HepG2 (cell line): ENCODE measurements around the gene ERH. TPM values are rescaled to one million over a fixed set of nuclear protein-coding genes. Genes with fewer than 3 reads are reported as not detected.
A peak's percentile ranks its signal among the peaks of the same experiment; 100 is the strongest.

Experiments
- CENPT ChIP-seq: sonication (generic); formaldehyde crosslinking; IDR thresholded peaks from 2 replicates; pipeline ENCODE4 v1.8.0; 2022; ENCODE audit warnings: low read depth, mild to moderate bottlenecking, moderate library complexity, missing genetic modification reagents
- FIP1L1 ChIP-seq: fragments of 200-400 bp; formaldehyde crosslinking; IDR thresholded peaks from 2 replicates; pipeline ENCODE4 v1.6.1; 2018; ENCODE audit warnings: low read depth, mild to moderate bottlenecking, low read length, moderate library complexity, borderline replicate concordance; ENCODE audit not compliant: insufficient read depth
- HES4 ChIP-seq: sonication (generic); formaldehyde crosslinking; IDR thresholded peaks from 2 replicates; pipeline ENCODE4 v1.9.0; 2021; ENCODE audit warnings: mild to moderate bottlenecking, missing genetic modification reagents, borderline replicate concordance
- HMG20A ChIP-seq: IDR thresholded peaks from 2 replicates; pipeline ENCODE4 v1.6.1; 2016; ENCODE audit warnings: borderline replicate concordance
- JARID2 ChIP-seq: sonication (generic); formaldehyde crosslinking; IDR thresholded peaks from 2 replicates; pipeline ENCODE4 v1.8.1; 2023; ENCODE audit warnings: missing genetic modification reagents, inconsistent platforms; ENCODE audit not compliant: insufficient replicate concordance
- JUNB ChIP-seq: sonication (generic); formaldehyde crosslinking; IDR thresholded peaks from 2 replicates; pipeline ENCODE4 v1.8.0; 2022; ENCODE audit warnings: missing genetic modification reagents, mild to moderate bottlenecking, borderline replicate concordance
- MBNL3 ChIP-seq: fragments of 250-450 bp; sonication (Bioruptor Pico); conservative IDR thresholded peaks from 2 replicates; pipeline ENCODE4 v1.8.0; 2022; ENCODE audit warnings: mild to moderate bottlenecking, inconsistent platforms
- NRL ChIP-seq: sonication (generic); formaldehyde crosslinking; IDR thresholded peaks from 2 replicates; pipeline ENCODE4 v1.5.0; 2020; ENCODE audit warnings: missing genetic modification reagents, mild to moderate bottlenecking, moderate library complexity, borderline replicate concordance
- PRMT3 ChIP-seq: sonication (generic); formaldehyde crosslinking; IDR thresholded peaks from 2 replicates; pipeline ENCODE4 v1.8.1; 2022; ENCODE audit warnings: low read depth, mild to moderate bottlenecking, moderate library complexity, missing genetic modification reagents, borderline replicate concordance
- RARA ChIP-seq: IDR thresholded peaks from 2 replicates; pipeline ENCODE4 v1.6.1; 2016; ENCODE audit warnings: missing genetic modification reagents, missing compliant biosample characterization
- SKI ChIP-seq: fragments of 450-650 bp; IDR thresholded peaks from one replicate; pipeline ENCODE4 v1.6.1; 2018; ENCODE audit warnings: mild to moderate bottlenecking; ENCODE audit not compliant: partially characterized antibody
- SMAD3 ChIP-seq: sonication (generic); formaldehyde crosslinking; IDR thresholded peaks from 2 replicates; pipeline ENCODE4 v1.4.0; 2020; ENCODE audit warnings: missing genetic modification reagents
- SRSF4 ChIP-seq: fragments of 200-400 bp; formaldehyde crosslinking; IDR thresholded peaks from one replicate; pipeline ENCODE4 v1.6.1; 2018; ENCODE audit warnings: mild to moderate bottlenecking, low read depth, low read length, moderate library complexity; ENCODE audit not compliant: poor library complexity, severe bottlenecking
- STAG1 ChIP-seq: sonication (generic); formaldehyde crosslinking; IDR thresholded peaks from 2 replicates; pipeline ENCODE4 v1.4.0; 2020; ENCODE audit warnings: missing genetic modification reagents
- TMF1 ChIP-seq: sonication (generic); formaldehyde crosslinking; IDR thresholded peaks from 2 replicates; pipeline ENCODE4 v1.8.1; 2022; ENCODE audit warnings: low read depth, missing genetic modification reagents
- TOPORS ChIP-seq: sonication (generic); formaldehyde crosslinking; IDR thresholded peaks from 2 replicates; pipeline ENCODE4 v1.8.0; 2023; ENCODE audit warnings: mild to moderate bottlenecking, missing genetic modification reagents
- YEATS4 ChIP-seq: sonication (generic); formaldehyde crosslinking; IDR thresholded peaks from 2 replicates; pipeline ENCODE4 v1.4.0; 2020; ENCODE audit warnings: missing genetic modification reagents, borderline replicate concordance
- ZFP62 ChIP-seq: sonication (generic); formaldehyde crosslinking; IDR thresholded peaks from 2 replicates; pipeline ENCODE4 v1.4.0; 2020; ENCODE audit warnings: missing genetic modification reagents
- ZNF256 ChIP-seq: sonication (generic); formaldehyde crosslinking; conservative IDR thresholded peaks from 2 replicates; pipeline ENCODE4 v1.4.0; 2020; ENCODE audit warnings: missing genetic modification reagents
- ZNF33A ChIP-seq: sonication (generic); formaldehyde crosslinking; IDR thresholded peaks from 2 replicates; pipeline ENCODE4 v1.5.1; 2020; ENCODE audit warnings: missing genetic modification reagents, mild to moderate bottlenecking, moderate library complexity, borderline replicate concordance
- ZNF644 ChIP-seq: IDR thresholded peaks from 2 replicates; pipeline ENCODE4 v1.6.1; 2016; ENCODE audit warnings: low read depth
- ZNF672 ChIP-seq: sonication (generic); formaldehyde crosslinking; IDR thresholded peaks from 2 replicates; pipeline ENCODE4 v1.8.1; 2022; ENCODE audit warnings: missing genetic modification reagents
- ZNF713 ChIP-seq: sonication (generic); formaldehyde crosslinking; IDR thresholded peaks from 2 replicates; pipeline ENCODE4 v1.4.0; 2020; ENCODE audit warnings: mild to moderate bottlenecking, missing genetic modification reagents
- ZNF792 ChIP-seq: IDR thresholded peaks from 2 replicates; pipeline ENCODE4 v1.6.1; 2016
- polyA plus RNA-seq, 8 experiments: library from polyadenylated mRNA; depleted of rRNA in 3 of 8; stranded (reverse) in 7 of 8; unstranded in 1 of 8; fragments of >200 nt; fragmentation: Illumina TruSeq in 4 of 8; extraction: Trizol in 4 of 8; gene quantifications; 2 replicates each; pipeline versions ENCODE4 v1.2.1 to v1.2.3, GENCODE V29; 2011 to 2016; ENCODE audit warnings: low read depth in 4 of 8, missing spikeins in 1 of 8, mixed read lengths in 1 of 8; ENCODE audit not compliant: insufficient read depth in 1 of 8
- total RNA-seq, 5 experiments: library from RNA; depleted of rRNA; stranded (reverse); fragments of >200 nt; fragmentation: Illumina TruSeq; extraction: Trizol; gene quantifications; 2 replicates each; pipeline ENCODE4 v1.2.3, GENCODE V29; 2016; ENCODE audit warnings: low read depth in 1 of 5
- TF ChIP-seq, protein P1 (sequence below): sonication (generic); formaldehyde crosslinking; IDR thresholded peaks from 2 replicates; pipeline ENCODE4 v1.8.0; 2023; ENCODE audit warnings: mild to moderate bottlenecking, missing genetic modification reagents
- TF ChIP-seq, protein P2 (sequence below), 2 experiments: sonication (generic) in 1 of 2; formaldehyde crosslinking in 1 of 2; IDR thresholded peaks; 2 replicates each; pipeline versions ENCODE4 v1.4.0 to v1.6.1; 2018 to 2020; ENCODE audit warnings: missing genetic modification reagents in 2 of 2, borderline replicate concordance in 1 of 2, low read depth in 1 of 2, mild to moderate bottlenecking in 1 of 2, missing biosample characterization in 1 of 2
- TF ChIP-seq, protein P3 (sequence below): sonication (generic); formaldehyde crosslinking; IDR thresholded peaks from 2 replicates; pipeline ENCODE4 v1.8.0; 2022; ENCODE audit warnings: missing genetic modification reagents, mild to moderate bottlenecking, moderate library complexity, borderline replicate concordance

The ERH gene
- total and polyA plus RNA-seq, 2 of the 13 experiments (the other 11 are each of a cell fraction or from before 2014, with no cell fraction given): 105 to 341 TPM

DNA sequence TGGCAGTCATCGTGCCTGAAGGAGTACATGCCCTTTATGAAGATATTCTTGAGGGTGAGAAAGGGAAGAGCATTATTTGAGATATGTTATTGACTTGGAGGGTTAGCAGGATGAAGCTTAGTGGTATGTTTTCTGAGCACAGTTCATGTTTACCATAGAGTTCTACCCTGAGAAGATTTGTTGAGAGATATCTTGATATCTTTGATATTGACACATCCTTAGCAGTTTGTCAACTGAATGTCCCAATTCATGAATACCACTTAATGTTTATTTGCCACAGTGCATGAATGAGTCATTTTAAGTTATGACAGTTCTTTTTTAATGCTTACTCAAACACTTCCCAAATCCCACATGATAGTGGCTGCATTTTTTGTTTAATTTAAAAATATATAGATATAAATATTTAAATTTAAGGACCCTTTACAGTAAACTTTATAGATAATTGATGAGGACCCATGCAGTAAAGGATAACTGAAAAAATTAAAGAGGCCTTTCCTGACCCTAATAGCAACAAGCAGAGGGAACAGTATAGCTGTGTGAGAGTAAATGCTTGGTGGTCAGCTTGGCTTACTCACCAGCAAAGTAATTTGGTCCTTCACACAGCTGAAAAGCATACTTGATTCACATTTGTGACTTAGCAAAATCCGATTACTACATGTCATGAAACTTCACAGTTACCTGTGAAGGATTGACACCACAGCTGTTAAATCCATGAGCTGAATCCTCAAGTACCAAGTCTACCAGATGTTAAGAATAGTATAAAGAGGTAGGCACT is 26.2 kb upstream of the ERH start (continued):
- TF ChIP-seq SMAD3 (CRISPR knock-in tag) (no peak), MBNL3 (no peak), ZNF713 (no peak), HMG20A (CRISPR knock-in tag) (peak; percentile 33; the same call in 1 of the 2 replicates), SRSF4 (no peak), HES4 (CRISPR knock-in tag) (no peak), CENPT (CRISPR knock-in tag) (no peak), STAG1 (no peak), SKI (no peak), ZNF792 (peak; percentile 37; the same call in 1 of the 2 replicates), ZNF672 (CRISPR knock-in tag) (no peak), JUNB (CRISPR knock-in tag) (no peak), FIP1L1 (no peak), ZFP62 (CRISPR knock-in tag) (no peak), RARA (CRISPR knock-in tag) (0 out of 2 replicates have a peak, but pooled peaks have one; percentile 13), JARID2 (CRISPR knock-in tag) (no peak), YEATS4 (no peak), ZNF256 (CRISPR knock-in tag) (no peak), NRL (CRISPR knock-in tag) (no peak), TMF1 (CRISPR knock-in tag) (no peak), PRMT3 (no peak), TOPORS (CRISPR knock-in tag) (no peak), ZNF644 (no peak), ZNF33A (CRISPR knock-in tag) (no peak)
- TF ChIP-seq, protein P1, sequence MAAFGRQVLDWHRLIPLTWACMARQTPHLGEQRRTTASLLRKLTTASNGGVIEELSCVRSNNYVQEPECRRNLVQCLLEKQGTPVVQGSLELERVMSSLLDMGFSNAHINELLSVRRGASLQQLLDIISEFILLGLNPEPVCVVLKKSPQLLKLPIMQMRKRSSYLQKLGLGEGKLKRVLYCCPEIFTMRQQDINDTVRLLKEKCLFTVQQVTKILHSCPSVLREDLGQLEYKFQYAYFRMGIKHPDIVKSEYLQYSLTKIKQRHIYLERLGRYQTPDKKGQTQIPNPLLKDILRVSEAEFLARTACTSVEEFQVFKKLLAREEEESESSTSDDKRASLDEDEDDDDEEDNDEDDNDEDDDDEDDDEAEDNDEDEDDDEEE (CRISPR knock-in tag): no peak
- TF ChIP-seq, protein P2, sequence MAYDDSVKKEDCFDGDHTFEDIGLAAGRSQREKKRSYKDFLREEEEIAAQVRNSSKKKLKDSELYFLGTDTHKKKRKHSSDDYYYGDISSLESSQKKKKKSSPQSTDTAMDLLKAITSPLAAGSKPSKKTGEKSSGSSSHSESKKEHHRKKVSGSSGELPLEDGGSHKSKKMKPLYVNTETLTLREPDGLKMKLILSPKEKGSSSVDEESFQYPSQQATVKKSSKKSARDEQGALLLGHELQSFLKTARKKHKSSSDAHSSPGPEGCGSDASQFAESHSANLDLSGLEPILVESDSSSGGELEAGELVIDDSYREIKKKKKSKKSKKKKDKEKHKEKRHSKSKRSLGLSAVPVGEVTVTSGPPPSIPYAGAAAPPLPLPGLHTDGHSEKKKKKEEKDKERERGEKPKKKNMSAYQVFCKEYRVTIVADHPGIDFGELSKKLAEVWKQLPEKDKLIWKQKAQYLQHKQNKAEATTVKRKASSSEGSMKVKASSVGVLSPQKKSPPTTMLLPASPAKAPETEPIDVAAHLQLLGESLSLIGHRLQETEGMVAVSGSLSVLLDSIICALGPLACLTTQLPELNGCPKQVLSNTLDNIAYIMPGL (CRISPR knock-in tag; IDR thresholded peaks at IDR 0.05; ENCODE audit: borderline replicate concordance in 1 of 2, low read depth in 1 of 2): no peak
- TF ChIP-seq, protein P3, sequence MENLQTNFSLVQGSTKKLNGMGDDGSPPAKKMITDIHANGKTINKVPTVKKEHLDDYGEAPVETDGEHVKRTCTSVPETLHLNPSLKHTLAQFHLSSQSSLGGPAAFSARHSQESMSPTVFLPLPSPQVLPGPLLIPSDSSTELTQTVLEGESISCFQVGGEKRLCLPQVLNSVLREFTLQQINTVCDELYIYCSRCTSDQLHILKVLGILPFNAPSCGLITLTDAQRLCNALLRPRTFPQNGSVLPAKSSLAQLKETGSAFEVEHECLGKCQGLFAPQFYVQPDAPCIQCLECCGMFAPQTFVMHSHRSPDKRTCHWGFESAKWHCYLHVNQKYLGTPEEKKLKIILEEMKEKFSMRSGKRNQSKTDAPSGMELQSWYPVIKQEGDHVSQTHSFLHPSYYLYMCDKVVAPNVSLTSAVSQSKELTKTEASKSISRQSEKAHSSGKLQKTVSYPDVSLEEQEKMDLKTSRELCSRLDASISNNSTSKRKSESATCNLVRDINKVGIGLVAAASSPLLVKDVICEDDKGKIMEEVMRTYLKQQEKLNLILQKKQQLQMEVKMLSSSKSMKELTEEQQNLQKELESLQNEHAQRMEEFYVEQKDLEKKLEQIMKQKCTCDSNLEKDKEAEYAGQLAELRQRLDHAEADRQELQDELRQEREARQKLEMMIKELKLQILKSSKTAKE (CRISPR knock-in tag): no peak
